WI38 (cell line): Measurements from ENCODE around the gene SCN9A.
"Not testable (repeated sequence)": the region's sequence is repeated elsewhere in the genome, so short reads cannot be mapped to it uniquely, and the experiment has no call there.

Experiments used
- H3K4me3 ChIP-seq: 2 replicates; pipeline ENCODE4 v1.5.1; 2011; ENCODE audit warnings: low read depth, mild to moderate bottlenecking, control low read depth, low read length
- TF ChIP-seq, protein P1 (sequence below): IDR thresholded peaks from 2 replicates; pipeline ENCODE4 v1.5.1; 2012; ENCODE audit warnings: low read depth, mild to moderate bottlenecking, control low read depth, low read length

The SCN9A gene

DNA sequence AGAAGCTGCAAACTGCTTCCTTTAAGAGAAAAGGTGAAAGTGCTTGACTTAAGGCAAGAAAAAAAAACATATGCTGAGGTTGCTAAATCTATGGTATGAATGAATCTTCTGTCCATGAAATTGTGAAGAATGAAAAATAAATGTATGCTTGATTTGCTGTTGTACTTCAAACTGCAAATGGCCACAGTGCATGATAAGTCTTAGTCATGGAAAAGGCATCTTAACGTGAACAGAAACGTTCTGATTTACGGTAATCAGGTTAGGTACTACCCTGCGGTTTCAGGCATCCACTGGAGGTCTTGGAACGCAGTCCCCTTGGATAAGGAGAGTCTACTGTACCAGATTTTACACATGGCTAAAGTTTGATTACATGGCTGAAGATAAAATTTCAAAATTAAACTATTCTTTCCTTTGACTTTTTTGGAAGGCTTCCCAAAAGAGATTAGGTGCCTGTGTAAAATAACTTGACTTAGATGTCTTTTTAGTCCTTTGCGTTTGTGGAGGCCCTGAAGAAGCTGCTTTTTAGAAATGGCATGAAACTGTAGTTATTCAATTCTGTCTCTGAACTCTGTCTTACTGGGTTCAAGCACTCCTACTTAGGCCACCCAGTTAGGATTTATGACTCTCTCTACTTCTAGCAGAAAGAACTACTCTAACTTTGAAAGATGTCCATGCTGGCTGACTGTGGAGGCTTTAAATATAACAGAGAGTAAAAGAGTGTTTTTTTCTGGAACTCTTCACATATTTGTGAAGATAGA is 35.9 kb upstream of the SCN9A start:
- H3K4me3 ChIP-seq, result 0 out of 2 replicates have a peak overlapping the region, but pooled peaks have one; percentile 4
- TF ChIP-seq, protein P1, sequence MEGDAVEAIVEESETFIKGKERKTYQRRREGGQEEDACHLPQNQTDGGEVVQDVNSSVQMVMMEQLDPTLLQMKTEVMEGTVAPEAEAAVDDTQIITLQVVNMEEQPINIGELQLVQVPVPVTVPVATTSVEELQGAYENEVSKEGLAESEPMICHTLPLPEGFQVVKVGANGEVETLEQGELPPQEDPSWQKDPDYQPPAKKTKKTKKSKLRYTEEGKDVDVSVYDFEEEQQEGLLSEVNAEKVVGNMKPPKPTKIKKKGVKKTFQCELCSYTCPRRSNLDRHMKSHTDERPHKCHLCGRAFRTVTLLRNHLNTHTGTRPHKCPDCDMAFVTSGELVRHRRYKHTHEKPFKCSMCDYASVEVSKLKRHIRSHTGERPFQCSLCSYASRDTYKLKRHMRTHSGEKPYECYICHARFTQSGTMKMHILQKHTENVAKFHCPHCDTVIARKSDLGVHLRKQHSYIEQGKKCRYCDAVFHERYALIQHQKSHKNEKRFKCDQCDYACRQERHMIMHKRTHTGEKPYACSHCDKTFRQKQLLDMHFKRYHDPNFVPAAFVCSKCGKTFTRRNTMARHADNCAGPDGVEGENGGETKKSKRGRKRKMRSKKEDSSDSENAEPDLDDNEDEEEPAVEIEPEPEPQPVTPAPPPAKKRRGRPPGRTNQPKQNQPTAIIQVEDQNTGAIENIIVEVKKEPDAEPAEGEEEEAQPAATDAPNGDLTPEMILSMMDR, result no peak

DNA sequence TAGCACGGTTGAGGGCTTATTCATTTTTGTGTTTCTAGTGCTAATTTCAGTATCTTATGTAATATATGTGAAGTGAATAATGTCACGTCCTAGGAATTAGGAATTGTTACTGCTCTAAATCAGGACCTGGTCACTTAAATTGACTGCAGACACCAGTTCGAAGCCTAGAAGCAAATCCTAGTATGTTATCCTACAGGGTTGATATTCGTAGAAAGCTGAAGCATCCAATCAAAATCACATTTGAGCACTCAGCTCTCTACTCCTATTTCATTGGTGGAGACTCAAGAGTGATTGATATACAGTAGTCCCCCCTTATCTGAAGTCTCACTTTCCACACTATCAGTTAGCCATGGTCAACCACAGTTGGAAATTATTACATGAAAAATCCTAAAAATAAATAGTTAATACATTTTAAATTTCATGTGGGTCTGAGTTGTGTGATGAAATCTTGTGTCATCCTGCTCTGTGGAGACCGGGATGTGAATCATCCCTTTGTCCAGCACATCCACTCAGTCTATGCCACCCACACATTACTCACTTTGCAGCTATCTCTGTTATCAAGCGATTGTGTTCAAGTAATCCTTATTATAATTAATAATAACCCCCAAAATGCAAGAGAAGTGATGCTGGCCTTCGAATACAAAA is 35.2 kb upstream of the SCN9A start:
- TF ChIP-seq, protein P1, result no peak
- 0 out of 2 replicates have a peak overlapping the region, but pooled peaks have one; percentile 4 for H3K4me3 ChIP-seq

DNA sequence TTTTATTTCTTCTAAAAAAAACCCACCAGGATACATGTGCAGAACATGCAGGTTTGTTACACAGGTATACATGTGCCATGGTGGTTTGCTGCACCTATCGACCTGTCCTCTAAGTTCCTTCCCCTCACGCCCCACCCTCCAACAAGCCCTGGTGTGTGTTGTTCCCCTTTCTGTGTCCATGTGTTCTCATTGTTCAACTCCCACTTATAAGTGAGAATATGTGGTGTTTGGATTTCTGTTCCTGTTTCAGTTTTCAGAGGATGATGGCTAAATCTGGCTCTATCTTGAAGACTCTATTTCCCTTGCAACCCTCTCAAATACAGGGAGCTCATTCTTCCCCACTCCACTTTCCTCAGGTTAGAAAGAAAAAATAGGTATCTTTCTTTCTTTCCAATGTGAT is 32.0 kb upstream of the SCN9A start:
- not testable (repeated sequence) for H3K4me3 ChIP-seq

- H3K4me3 ChIP-seq, result no peak overlapping the region
- TF ChIP-seq, protein P1, result no peak
These were observed 30.6 kb upstream of the SCN9A start for GRCh38 chr2:166406374-166406773.

- H3K4me3 ChIP-seq, result no peak overlapping the region
- TF ChIP-seq, protein P1, result no peak
These were observed 29.8 kb upstream of the SCN9A start for GRCh38 chr2:166405569-166405926.

- TF ChIP-seq, protein P1, result no peak
- no peak overlapping the region for H3K4me3 ChIP-seq
These were observed 29.3 kb upstream of the SCN9A start for GRCh38 chr2:166404831-166405568.

- TF ChIP-seq, protein P1, result no peak
- H3K4me3 ChIP-seq, result no peak overlapping the region
These were observed 18.5 kb upstream of the SCN9A start for GRCh38 chr2:166394245-166394644.
